Activated CD4-positive, CD25-positive, alpha-beta regulatory T cell treated with anti-CD3 and anti-CD28 coated beads, Interleukin-2, amount 50 U/mL, for 24 hours (primary cell): ENCODE results near the gene GALNT1.

Source experiments
- ATAC-seq, 2 donors: fragments of 150-1000 bp; cut with Tn5 transposase; one replicate each; pipeline ENCODE4 v1.10.0; 2021; ENCODE audit warnings: mild to moderate bottlenecking in 1 of 2, moderate library complexity in 1 of 2

Gene GALNT1

GRCh38 chr18:35721431-35722081 is 140.0 kb downstream of the GALNT1 start:
- no peak for ATAC-seq

GRCh38 chr18:35728676-35729075 is 147.1 kb downstream of the GALNT1 start:
- no peak for ATAC-seq

GRCh38 chr18:35729991-35730668 is 148.6 kb downstream of the GALNT1 start:
- ATAC-seq: no peak

- no peak for ATAC-seq
Measured at GRCh38 chr18:35730691-35731370, 149.3 kb downstream of the GALNT1 start.

GRCh38 chr18:35731701-35732100 is 150.2 kb downstream of the GALNT1 start:
- no peak for ATAC-seq

- ATAC-seq: no peak
Measured at GRCh38 chr18:35732162-35732561, 150.6 kb downstream of the GALNT1 start.

- ATAC-seq: no peak
Measured at GRCh38 chr18:35732636-35733035, 151.1 kb downstream of the GALNT1 start.

- no peak for ATAC-seq
Measured at GRCh38 chr18:35733408-35733807, 151.9 kb downstream of the GALNT1 start.

- no peak for ATAC-seq
Measured at GRCh38 chr18:35736696-35737095, 155.2 kb downstream of the GALNT1 start.

- no peak for ATAC-seq
Measured at GRCh38 chr18:35739778-35740177, 158.2 kb downstream of the GALNT1 start.

GRCh38 chr18:35740656-35741055 is 159.1 kb downstream of the GALNT1 start:
- no peak for ATAC-seq

GRCh38 chr18:35743916-35744315 is 162.4 kb downstream of the GALNT1 start:
- no peak for ATAC-seq

- ATAC-seq: no peak
Measured at GRCh38 chr18:35745814-35746213, 164.3 kb downstream of the GALNT1 start.

- no peak for ATAC-seq
Measured at GRCh38 chr18:35746826-35747339, 165.3 kb downstream of the GALNT1 start.

- no peak for ATAC-seq
Measured at GRCh38 chr18:35747894-35748472, 166.4 kb downstream of the GALNT1 start.

GRCh38 chr18:35749701-35750100 is 168.2 kb downstream of the GALNT1 start:
- ATAC-seq: no peak

GRCh38 chr18:35750929-35751328 is 169.4 kb downstream of the GALNT1 start:
- ATAC-seq: no peak

- no peak for ATAC-seq
Measured at GRCh38 chr18:35753306-35753910, 171.9 kb downstream of the GALNT1 start.

- ATAC-seq: no peak
Measured at GRCh38 chr18:35754464-35754863, 172.9 kb downstream of the GALNT1 start.

GRCh38 chr18:35755369-35755768 is 173.8 kb downstream of the GALNT1 start:
- ATAC-seq: no peak

GRCh38 chr18:35756506-35757117 is 175.1 kb downstream of the GALNT1 start:
- peak; percentile 36 to 55 for ATAC-seq
